ENCODE measurements around the gene CCDC157. TPM values are rescaled to one million over a fixed set of nuclear protein-coding genes. Genes with fewer than 3 reads are reported as not detected.
A peak's percentile ranks its signal among the peaks of the same experiment; 100 is the strongest.

CCDC157 gene
- total RNA-seq, 1 donor, result 2.9 TPM

GRCh38 chr22:30375312-30375849, 18.6 kb downstream of the CCDC157 start:
- no peak for TF ChIP-seq CTCF (IDR thresholded peaks at IDR 0.05; ENCODE audit: extremely low read depth, low read depth, low read length)
- Histone ChIP-seq H2AFZ (ENCODE audit: low read length) (no peak overlapping the region), H3K27ac (ENCODE audit: low read depth, low read length) (no peak overlapping the region), H3K36me3 (ENCODE audit: insufficient read depth, low read length) (peaks cover 11% of the 10 kb centered on the region), H3K27me3 (ENCODE audit: insufficient read depth, low read length) (no peaks in the 10 kb centered on the region), H3K4me1 (ENCODE audit: insufficient read depth, low read length) (no peaks in the 10 kb centered on the region), H3K4me2 (ENCODE audit: insufficient read depth, low read length) (no peak overlapping the region), H3K9me3 (ENCODE audit: low read depth, low read length) (no peaks in the 10 kb centered on the region), H3K79me2 (ENCODE audit: insufficient read depth, low read length) (no peaks in the 10 kb centered on the region), H3K4me3 (ENCODE audit: insufficient read depth, low read length) (no peak overlapping the region), H4K20me1 (ENCODE audit: insufficient read depth, low read length) (peaks cover 4% of the 10 kb centered on the region)
- peak; percentile 39 for DNase-seq (ENCODE audit: insufficient read length, low spot score, missing footprints)

GRCh38 chr22:30380011-30380410, 23.2 kb downstream of the CCDC157 start:
- Histone ChIP-seq H3K4me1 (ENCODE audit: insufficient read depth, low read length) (no peaks in the 10 kb centered on the region), H3K79me2 (ENCODE audit: insufficient read depth, low read length) (no peaks in the 10 kb centered on the region), H2AFZ (ENCODE audit: low read length) (no peak overlapping the region), H3K27me3 (ENCODE audit: insufficient read depth, low read length) (no peaks in the 10 kb centered on the region), H3K4me3 (ENCODE audit: insufficient read depth, low read length) (no peak overlapping the region), H3K27ac (ENCODE audit: low read depth, low read length) (no peak overlapping the region), H3K9me3 (ENCODE audit: low read depth, low read length) (no peaks in the 10 kb centered on the region), H3K36me3 (ENCODE audit: insufficient read depth, low read length) (peaks cover 27% of the 10 kb centered on the region), H4K20me1 (ENCODE audit: insufficient read depth, low read length) (no peaks in the 10 kb centered on the region), H3K4me2 (ENCODE audit: insufficient read depth, low read length) (no peak overlapping the region)
- DNase-seq (ENCODE audit: insufficient read length, low spot score, missing footprints), result peak; percentile 71
- TF ChIP-seq CTCF (IDR thresholded peaks at IDR 0.05; ENCODE audit: extremely low read depth, low read depth, low read length), result no peak

DNA sequence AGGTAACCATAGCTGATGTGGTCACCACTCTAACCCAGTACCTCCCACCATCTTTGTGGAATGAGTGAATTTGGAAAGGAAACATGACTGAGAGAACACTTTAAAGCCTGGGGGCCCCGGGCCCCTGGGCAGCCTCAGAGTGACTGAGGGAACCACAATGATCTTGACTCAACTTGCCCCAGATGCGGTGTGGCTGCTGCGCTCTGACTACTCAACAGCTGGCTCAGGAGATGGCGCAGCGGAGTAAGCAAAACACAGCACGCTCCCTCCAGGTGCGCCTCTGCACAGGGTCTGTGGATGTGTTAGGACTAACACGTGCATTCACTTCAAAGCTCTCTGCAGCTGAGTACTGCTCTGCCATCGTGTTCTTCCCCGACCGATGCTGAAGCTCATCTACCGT, 24.5 kb downstream of the CCDC157 start:
- Histone ChIP-seq H4K20me1 (ENCODE audit: insufficient read depth, low read length) (no peaks in the 10 kb centered on the region), H3K79me2 (ENCODE audit: insufficient read depth, low read length) (peaks cover 3% of the 10 kb centered on the region), H3K27me3 (ENCODE audit: insufficient read depth, low read length) (no peaks in the 10 kb centered on the region), H3K4me3 (ENCODE audit: insufficient read depth, low read length) (no peak overlapping the region), H3K27ac (ENCODE audit: low read depth, low read length) (no peak overlapping the region), H3K4me2 (ENCODE audit: insufficient read depth, low read length) (no peak overlapping the region), H3K4me1 (ENCODE audit: insufficient read depth, low read length) (peaks cover 5% of the 10 kb centered on the region), H3K36me3 (ENCODE audit: insufficient read depth, low read length) (peaks cover 27% of the 10 kb centered on the region), H2AFZ (ENCODE audit: low read length) (no peak overlapping the region), H3K9me3 (ENCODE audit: low read depth, low read length) (no peaks in the 10 kb centered on the region)
- no peak for TF ChIP-seq CTCF (IDR thresholded peaks at IDR 0.05; ENCODE audit: extremely low read depth, low read depth, low read length)
- peak; percentile 37 for DNase-seq (ENCODE audit: insufficient read length, low spot score, missing footprints)

GRCh38 chr22:30382340-30382739, 25.5 kb downstream of the CCDC157 start:
- H4K20me1 ChIP-seq (ENCODE audit: insufficient read depth, low read length), result no peaks in the 10 kb centered on the region
- no peak for TF ChIP-seq CTCF (IDR thresholded peaks at IDR 0.05; ENCODE audit: extremely low read depth, low read depth, low read length)
- no peak overlapping the region for H3K4me3 ChIP-seq (ENCODE audit: insufficient read depth, low read length)
- H3K4me2 ChIP-seq (ENCODE audit: insufficient read depth, low read length), result no peak overlapping the region
- H3K79me2 ChIP-seq (ENCODE audit: insufficient read depth, low read length), result peaks cover 8% of the 10 kb centered on the region
- no peak for DNase-seq (ENCODE audit: insufficient read length, low spot score, missing footprints)
- peaks cover 9% of the 10 kb centered on the region for H3K4me1 ChIP-seq (ENCODE audit: insufficient read depth, low read length)
- H3K36me3 ChIP-seq (ENCODE audit: insufficient read depth, low read length), result peaks cover 25% of the 10 kb centered on the region
- H3K27ac ChIP-seq (ENCODE audit: low read depth, low read length), result no peak overlapping the region
- no peak overlapping the region for H2AFZ ChIP-seq (ENCODE audit: low read length)
- H3K27me3 ChIP-seq (ENCODE audit: insufficient read depth, low read length), result no peaks in the 10 kb centered on the region
- H3K9me3 ChIP-seq (ENCODE audit: low read depth, low read length), result no peaks in the 10 kb centered on the region
